ENCODE results near the gene NCOA3. TPM values are rescaled to one million over a fixed set of nuclear protein-coding genes. Genes with fewer than 3 reads are reported as not detected.

NCOA3 gene
- total RNA-seq (2022; extraction: Qiagen RNA extraction; ENCODE audit: low read depth) = 39.2 to 63.5 TPM (median 50.0 TPM) in 5 replicates

DNA sequence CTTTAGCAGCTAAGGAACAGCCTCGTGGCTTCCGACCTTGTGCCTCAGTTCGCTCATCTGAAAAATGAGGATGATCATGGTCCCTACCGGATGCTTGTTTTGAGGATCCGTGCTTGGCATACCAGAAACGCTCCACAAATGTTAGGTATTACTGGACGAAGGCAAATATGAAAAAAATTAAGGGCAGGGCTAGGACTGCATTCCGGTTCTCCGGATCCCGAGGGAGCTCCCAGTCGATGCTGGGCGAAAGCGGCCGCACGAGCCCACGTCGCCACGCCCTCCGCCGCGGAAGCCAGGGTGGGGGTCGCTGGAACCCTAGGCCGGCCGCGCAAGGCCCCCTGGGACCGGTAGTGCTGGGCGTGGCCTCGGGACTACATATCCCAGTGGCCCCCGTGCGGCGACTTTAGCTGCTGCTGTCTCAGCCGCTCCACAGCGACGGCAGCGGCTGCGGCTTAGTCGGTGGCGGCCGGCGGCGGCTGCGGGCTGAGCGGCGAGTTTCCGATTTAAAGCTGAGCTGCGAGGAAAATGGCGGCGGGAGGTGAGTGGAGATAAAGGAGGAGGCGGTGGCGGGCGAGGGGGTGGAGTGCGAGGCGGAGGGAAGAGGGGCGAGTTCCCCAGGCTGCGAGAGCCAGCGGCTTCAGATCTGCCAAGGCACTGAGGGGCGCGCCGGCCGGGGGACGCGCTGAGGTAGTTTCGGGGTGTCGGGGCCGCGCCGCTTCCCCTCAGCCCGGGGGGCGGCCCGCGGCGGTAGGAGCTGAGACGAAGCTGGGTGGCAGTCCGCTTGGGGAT, at the start of gene NCOA3:
Gene NCOA3, plus strand, starts transcription at position 406 of the 789 bp plus-strand sequence. CDS start 120,361 bp downstream, outside the sequence.

Other genes with a start within 250 kb of the NCOA3 start
- 12.9 to 16.2 TPM (median 13.7 TPM) in 5 replicates for gene ZMYND8, start 145.2 kb upstream of the NCOA3 start, total RNA-seq (2022; extraction: Qiagen RNA extraction; ENCODE audit: low read depth)

Measured in A549 treated with ZK216348 at 1 μM for 4 hours (cell line).